Fibroblast of upper back skin (primary cell): ENCODE data around the gene HTR6.

Experiments used
- DNase-seq: peaks from one replicate; pipeline ENCODE4 v3.0.0-alpha.2; 2013

Gene HTR6

GRCh38 chr1:19728413-19729145 lies 63.9 kb downstream of the HTR6 start:
- DNase-seq, result no peak

DNA sequence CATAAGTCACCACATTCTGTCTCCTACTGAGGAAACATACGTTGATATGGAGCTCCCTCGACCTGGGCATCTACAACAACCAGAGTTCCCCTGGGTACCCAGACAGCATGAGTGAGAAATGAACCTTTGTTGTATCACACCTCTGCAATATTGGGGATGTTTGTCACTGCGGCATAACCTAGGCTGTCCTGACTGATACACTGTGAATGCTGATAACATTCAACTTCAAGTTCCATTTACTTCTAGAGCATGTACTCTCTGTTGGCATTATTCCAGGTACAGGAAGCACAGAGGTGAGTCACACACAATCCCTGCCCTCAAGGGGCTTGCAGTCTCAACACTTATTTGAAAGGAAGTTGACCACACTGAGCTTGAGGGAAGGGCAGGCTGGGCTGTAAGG lies 65.6 kb downstream of the HTR6 start:
- no peak for DNase-seq
